DMS153 treated with DMSO at 0.1 percent for 48 hours (cell line): ENCODE data around the gene CBLL1.

ENCODE experiments used
- DNase-seq: peaks from one replicate; lab custom pipeline; 2025; ENCODE audit not compliant: unreplicated experiment; lab: John Stamatoyannopoulos, UW

CBLL1 gene

GRCh38 chr7:107742678-107743566 is 1.0 kb upstream of the CBLL1 start:
- DNase-seq = no peak

DNA sequence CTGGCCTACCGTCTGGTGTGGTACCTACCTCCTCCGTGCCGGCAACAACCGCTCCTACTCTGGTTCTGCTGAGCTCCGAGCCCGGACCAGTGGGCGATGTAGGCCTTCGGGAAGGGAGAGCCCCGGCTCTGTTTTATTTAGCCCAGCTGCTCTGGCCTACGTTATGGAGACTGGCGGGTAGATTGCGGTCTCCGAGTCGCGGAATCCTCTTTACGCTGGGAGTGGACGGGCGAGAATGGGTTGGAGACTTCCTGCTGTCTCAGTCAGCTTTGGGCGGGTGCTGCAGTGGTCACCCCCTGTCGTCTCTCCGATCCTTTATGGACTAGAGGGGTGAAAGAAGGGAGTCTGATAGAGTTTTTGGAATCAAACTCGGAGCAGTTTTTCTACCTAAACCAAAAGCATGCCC is 406 bp downstream of the CBLL1 start:
- DNase-seq = no peak

DNA sequence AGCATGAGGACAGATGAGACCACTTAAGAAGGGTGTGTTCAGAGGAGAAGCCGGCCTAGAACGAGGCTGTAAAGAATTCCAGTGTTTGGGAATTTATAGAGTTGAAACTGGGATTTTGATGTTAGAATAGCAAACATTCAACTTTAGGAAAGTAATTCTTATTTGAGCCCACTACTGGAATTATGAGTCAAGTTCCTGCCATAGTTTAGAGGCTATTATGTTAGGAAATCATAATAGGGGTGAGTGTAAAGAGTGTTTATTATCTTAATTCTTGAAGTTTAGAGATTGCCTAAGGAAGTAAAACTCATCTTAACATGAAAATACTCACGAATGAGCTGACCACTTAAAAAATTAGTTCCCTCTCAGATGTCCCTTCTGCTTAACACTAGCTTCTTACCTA is 2.1 kb downstream of the CBLL1 start:
- no peak for DNase-seq

GRCh38 chr7:107751113-107751512 is 7.2 kb downstream of the CBLL1 start:
- DNase-seq = no peak

GRCh38 chr7:107754642-107755041 is 10.7 kb downstream of the CBLL1 start:
- DNase-seq = no peak

- DNase-seq = no peak
Measured at GRCh38 chr7:107758667-107759066, 14.7 kb downstream of the CBLL1 start.

- DNase-seq = no peak
Measured at GRCh38 chr7:107767391-107767790, 23.4 kb downstream of the CBLL1 start.

- no peak for DNase-seq
Measured at GRCh38 chr7:107768263-107768662, 24.3 kb downstream of the CBLL1 start.

DNA sequence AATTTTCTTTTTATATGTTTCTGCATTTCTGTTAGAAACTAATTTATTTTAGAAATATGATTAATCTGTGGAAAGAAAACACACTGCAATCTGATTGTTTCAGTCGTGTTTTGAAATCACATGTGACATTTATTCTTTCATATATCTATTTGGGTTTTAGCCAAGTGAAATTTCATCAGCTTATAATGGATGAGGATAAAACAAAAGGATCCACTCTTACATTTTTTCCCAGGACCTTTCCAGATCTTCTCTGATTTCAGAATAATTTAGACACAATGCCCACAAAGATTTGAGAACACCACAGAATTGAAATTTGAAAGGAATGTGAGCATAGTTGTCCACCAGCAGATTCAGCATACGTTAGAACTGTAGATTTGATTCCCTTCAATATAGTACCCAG is 29.1 kb downstream of the CBLL1 start:
- no peak for DNase-seq

DNA sequence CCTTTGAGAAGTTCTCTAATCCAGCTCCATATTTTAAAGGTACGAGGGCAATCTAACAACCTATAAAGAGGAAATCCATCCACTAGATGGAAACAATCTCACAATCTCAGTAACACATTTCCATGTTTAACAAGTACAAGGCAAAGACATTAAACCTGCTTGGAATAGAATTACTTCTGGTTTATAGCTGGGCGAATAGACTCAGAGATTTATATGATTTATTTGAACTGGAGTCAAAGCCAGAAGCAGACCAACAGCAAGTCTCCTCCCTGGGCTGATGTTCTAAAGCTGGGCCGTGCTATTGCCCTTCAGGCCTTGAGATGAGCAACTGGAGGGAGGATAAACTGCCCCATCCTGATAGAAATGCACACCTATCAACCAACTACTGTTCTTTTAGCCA is 33.8 kb downstream of the CBLL1 start:
- no peak for DNase-seq

DNA sequence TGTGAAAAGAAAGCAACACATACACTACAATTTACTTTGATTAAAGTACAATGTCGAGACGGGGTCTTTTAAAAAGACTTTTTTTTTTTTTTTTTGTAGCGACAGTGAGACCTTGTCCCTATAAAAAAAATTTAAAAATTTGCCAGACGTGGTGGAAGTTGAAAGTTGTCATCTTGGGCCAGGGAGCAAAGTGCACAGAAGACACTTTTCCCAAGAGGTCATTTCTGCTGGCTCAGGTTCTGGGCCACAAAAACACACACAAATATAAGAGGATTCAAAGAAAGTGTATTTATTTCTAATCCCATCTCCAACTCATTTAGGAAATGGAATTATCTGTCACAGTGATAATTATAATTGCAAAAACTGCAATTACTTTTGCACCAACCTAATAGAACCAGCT is 34.3 kb downstream of the CBLL1 start:
- DNase-seq = no peak

- DNase-seq = no peak
Measured at GRCh38 chr7:107779647-107780099, 35.7 kb downstream of the CBLL1 start.

- DNase-seq = no peak
Measured at GRCh38 chr7:107782374-107782773, 38.4 kb downstream of the CBLL1 start.

DNA sequence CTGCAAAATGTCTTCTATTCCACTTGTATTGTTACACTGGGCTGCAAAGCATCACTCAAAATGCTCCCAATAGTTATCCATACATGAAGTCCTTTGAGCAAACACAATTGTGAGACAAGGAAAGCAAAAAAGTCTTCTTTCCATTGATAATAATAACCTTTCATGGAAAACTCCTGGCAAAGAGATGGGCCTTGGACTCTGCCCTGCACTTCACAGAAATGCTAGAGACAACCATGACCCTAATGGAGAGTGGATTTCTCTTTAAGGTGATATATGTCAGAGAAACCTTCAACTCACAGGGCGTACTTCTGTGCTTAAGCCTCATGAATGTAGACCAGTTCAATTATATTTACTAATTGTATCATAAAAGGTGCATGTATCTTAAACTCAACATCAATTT is 39.7 kb downstream of the CBLL1 start:
- DNase-seq = no peak

DNA sequence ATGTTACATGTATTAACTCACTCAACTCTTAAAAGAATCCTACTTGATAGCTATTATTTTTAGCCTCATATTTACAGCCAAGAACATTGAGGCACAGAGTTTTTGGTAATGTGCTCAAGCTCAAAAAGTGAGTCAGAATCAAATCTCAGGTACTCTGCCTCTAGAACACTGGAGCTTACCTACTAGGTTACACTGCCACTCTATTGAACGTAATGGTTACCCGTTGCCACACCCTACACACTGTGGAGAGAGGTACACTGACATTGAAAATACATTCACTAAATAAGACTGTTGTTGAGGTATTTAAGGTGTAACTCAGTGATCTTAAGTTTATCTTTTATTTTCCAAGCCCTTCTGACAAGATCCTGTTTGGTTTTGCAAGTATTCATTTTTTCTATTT is 41.2 kb downstream of the CBLL1 start:
- DNase-seq = no peak

DNA sequence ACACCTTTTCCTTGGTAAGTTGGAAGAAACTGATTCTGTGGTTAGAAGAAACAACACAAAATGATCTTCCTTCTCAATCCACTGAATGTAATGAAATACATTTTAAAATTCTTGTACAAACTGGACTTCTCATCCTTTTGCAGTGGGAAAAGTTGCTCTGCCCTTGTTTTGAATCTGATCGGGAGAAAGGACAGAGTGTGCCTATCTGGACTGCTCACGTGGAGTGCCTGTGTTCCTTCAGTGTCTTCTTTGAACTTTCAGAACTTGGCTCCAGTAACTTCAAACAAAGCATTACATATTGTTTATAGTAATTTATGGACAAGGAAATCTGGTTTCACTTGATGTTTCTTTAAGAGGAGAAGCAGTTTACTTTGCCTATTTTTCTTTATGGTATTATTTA is 42.0 kb downstream of the CBLL1 start:
- DNase-seq = no peak

DNA sequence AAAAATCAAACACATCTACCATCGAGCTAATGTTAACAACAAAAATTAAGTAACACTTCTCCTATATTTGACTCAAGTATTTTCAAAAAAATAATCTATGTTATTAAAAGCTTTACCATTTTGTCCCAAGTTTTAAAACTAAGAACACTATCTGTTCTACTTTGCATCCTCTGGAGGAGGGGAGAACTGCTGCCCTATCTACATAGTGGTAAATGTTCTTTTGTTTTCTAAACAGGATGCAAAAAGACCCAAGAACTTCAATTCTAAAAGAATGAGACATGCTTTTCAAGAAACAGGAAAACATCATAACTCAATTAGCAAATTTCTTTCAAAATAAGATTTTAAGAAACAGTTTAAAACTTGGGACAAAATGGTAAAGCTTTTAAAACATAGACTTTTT is 44.3 kb downstream of the CBLL1 start:
- no peak for DNase-seq

DNA sequence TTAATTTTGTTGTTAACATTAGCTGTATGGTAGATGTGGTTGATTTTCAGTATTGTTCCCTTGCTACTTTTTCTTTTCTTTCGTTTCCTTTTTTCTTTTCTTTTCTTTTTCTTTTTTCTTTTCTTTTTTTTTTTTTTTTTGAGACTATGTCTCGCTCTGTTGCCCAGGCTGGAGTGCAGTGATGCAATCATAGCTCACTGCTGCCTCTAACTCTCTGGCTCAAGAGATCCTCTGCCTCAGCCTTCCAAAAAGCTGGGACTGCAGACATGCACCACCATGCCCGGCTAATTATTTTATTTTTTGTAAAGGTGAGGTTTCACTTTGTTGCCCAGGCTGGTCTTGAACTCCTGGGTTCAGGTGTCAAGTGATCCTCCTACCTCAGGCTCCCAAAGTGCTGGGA is 44.7 kb downstream of the CBLL1 start:
- DNase-seq = no peak

GRCh38 chr7:107789647-107790046 is 45.7 kb downstream of the CBLL1 start:
- no peak for DNase-seq

GRCh38 chr7:107792364-107792763 is 48.4 kb downstream of the CBLL1 start:
- no peak for DNase-seq

- DNase-seq = no peak
Measured at GRCh38 chr7:107799647-107800264, 55.8 kb downstream of the CBLL1 start.

GRCh38 chr7:107803009-107803610 is 59.2 kb downstream of the CBLL1 start, which contains the start of gene SLC26A3:
Gene SLC26A3 (minus strand): TSS chr7:107803223. CDS start chr7:107794509, 8,714 bp downstream.
- no peak for DNase-seq
